ENCODE results near the gene RHBG.
A peak's percentile ranks its signal among the peaks of the same experiment; 100 is the strongest.
"Not testable (repeated sequence)": the region's sequence is repeated elsewhere in the genome, so short reads cannot be mapped to it uniquely, and the experiment has no call there.

Gene RHBG

GRCh38 chr1:156365754-156366153, 3.3 kb upstream of the RHBG start:
- DNase-seq (ENCODE audit: low read depth), result no peak
- H3K4me3 ChIP-seq (replicated peaks; ENCODE audit: low read depth, low read length), result no peak overlapping the region
- TF ChIP-seq CTCF (IDR thresholded peaks at IDR 0.05; ENCODE audit: low read length, missing control alignments), result no peak

GRCh38 chr1:156366378-156367166, 2.4 kb upstream of the RHBG start:
- no peak for DNase-seq (ENCODE audit: low read depth)
- TF ChIP-seq CTCF (IDR thresholded peaks at IDR 0.05; ENCODE audit: low read length, missing control alignments), result no peak
- no peak overlapping the region for H3K4me3 ChIP-seq (replicated peaks; ENCODE audit: low read depth, low read length)

- no peak overlapping the region for H3K4me3 ChIP-seq (replicated peaks; ENCODE audit: low read depth, low read length)
- no peak for TF ChIP-seq CTCF (IDR thresholded peaks at IDR 0.05; ENCODE audit: low read length, missing control alignments)
- no peak for DNase-seq (ENCODE audit: low read depth)
Measured at GRCh38 chr1:156367383-156368156, 1.4 kb upstream of the RHBG start.

GRCh38 chr1:156368157-156368658, 803 bp upstream of the RHBG start:
- DNase-seq (ENCODE audit: low read depth), result no peak
- TF ChIP-seq CTCF (IDR thresholded peaks at IDR 0.05; ENCODE audit: low read length, missing control alignments), result no peak
- no peak overlapping the region for H3K4me3 ChIP-seq (replicated peaks; ENCODE audit: low read depth, low read length)

GRCh38 chr1:156369685-156370286, 775 bp downstream of the RHBG start:
- H3K4me3 ChIP-seq (replicated peaks; ENCODE audit: low read depth, low read length); DNase-seq (ENCODE audit: low read depth): not testable (repeated sequence)

GRCh38 chr1:156371553-156372264, 2.7 kb downstream of the RHBG start:
- peak; percentile 86 for DNase-seq (ENCODE audit: low read depth)
- TF ChIP-seq CTCF (IDR thresholded peaks at IDR 0.05; ENCODE audit: low read length, missing control alignments), result no peak
- H3K4me3 ChIP-seq (replicated peaks; ENCODE audit: low read depth, low read length), result no peak overlapping the region

- no peak for TF ChIP-seq CTCF (IDR thresholded peaks at IDR 0.05; ENCODE audit: low read length, missing control alignments)
- no peak for DNase-seq (ENCODE audit: low read depth)
- no peak overlapping the region for H3K4me3 ChIP-seq (replicated peaks; ENCODE audit: low read depth, low read length)
Measured at GRCh38 chr1:156372265-156372586, 3.2 kb downstream of the RHBG start.
